Measurements from ENCODE around the gene TMEM154. TPM values are rescaled to one million over a fixed set of nuclear protein-coding genes. Genes with fewer than 3 reads are reported as not detected.

Gene TMEM154
- total and polyA plus RNA-seq, 10 of the 15 experiments (the other 5 are each of a cell fraction or from before 2014, with no cell fraction given): 5.1 to 41.4 (median 18.2) TPM

- TF ChIP-seq SPI1 (IDR thresholded peaks at IDR 0.05; ENCODE audit: borderline replicate concordance, insufficient read depth, low read depth, low read length): peak; percentile 82
- TF ChIP-seq ZNF687 (IDR thresholded peaks at IDR 0.05): no peak
- peak in 1 of 2 experiments; percentile 19; a peak in 1 of 4 replicates for TF ChIP-seq BHLHE40 (IDR thresholded peaks at IDR 0.05; ENCODE audit: borderline replicate concordance in 1 of 2, low read depth in 2 of 2, low read length in 1 of 2)
These were observed 4.2 kb upstream of the TMEM154 start (continued) for GRCh38 chr4:152684007-152684406.

DNA sequence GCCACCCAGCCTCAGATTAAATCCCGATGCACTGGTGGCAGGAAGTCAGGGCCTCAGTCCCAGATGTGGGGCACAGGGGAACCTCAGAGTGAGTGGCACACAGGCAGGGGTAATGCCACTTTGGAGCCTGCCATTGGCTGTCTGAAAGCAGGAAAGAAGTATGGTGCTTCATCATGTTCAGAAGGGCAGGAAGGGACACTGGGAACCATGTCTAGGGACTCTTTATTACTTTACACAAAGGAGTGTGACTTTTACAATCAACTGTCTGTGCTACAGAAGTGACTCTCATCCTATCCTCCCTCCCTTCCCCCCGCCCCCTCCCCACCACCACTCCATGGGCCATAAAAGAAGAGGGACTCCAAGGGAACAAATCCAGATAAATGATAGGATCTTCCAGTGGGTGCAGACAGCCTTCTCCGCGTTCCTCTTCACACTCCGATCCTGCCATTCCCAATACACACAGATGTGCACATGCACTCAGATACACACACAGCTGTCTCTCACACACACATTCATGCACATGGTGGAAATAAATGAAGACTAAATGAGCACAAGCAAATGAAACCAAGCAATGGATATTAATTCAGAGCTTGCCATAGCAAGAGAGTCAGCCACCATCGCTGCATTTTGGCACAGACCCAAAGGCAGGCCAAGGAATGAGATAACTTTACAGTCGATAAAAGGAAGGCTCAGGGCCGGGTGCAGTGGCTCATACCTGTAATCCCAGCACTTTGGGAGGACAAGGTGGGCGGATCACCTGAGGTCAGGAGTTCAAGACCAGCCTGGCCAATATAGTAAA lies 2.5 kb upstream of the TMEM154 start:
- peaks cover 25% of the 10 kb centered on the region for H3K4me1 ChIP-seq (ENCODE audit: control insufficient read depth, insufficient read depth, low read length)
- no peaks in the 10 kb centered on the region for H3K36me3 ChIP-seq (ENCODE audit: control insufficient read depth in 2 of 2, insufficient read depth in 2 of 2, low read length in 1 of 2)
- H3K27ac ChIP-seq (ENCODE audit: control insufficient read depth, insufficient read depth): no peak overlapping the region
- RAD21 ChIA-PET (ENCODE audit: unreplicated experiment): interaction anchor here (1.0 to 2.1 kb wide), 3 partner anchors 19 to 36 kb away, joined by 3 to 10 read pairs (median 4); no protein-coding TSS in a partner anchor
- no peaks in the 10 kb centered on the region for H3K79me2 ChIP-seq (ENCODE audit: control insufficient read depth, insufficient read depth, low read length)
- H3K4me2 ChIP-seq (ENCODE audit: control insufficient read depth, insufficient read depth): no peak overlapping the region
- no peak overlapping the region for H3K4me3 ChIP-seq
- no peak for DNase-seq (ENCODE audit: low read depth, low spot score)
- no peak for ATAC-seq
- SMC1A ChIA-PET (ENCODE audit: uncharacterized antibody, unreplicated experiment): interaction anchor here (1.0 to 14.9 kb wide), 8 partner anchors 12 to 182 kb away, joined by 3 to 229 read pairs (median 6); no protein-coding TSS in a partner anchor
- no peaks in the 10 kb centered on the region for H4K20me1 ChIP-seq (ENCODE audit: control insufficient read depth, insufficient read depth)
- CTCF ChIA-PET: interaction anchor here (1.0 to 1.7 kb wide), 2 partner anchors 21 to 223 kb away, joined by 4 to 7 read pairs; no protein-coding TSS in a partner anchor
- H2AFZ ChIP-seq (ENCODE audit: control insufficient read depth, low read depth, low read length): no peak overlapping the region
- no peak for FAIRE-seq
- intact Hi-C loops (cut with micrococcal nuclease; ENCODE audit: unreplicated experiment): no loop called here
- in situ Hi-C loops (cut with MboI): no loop called here
- POLR2A ChIA-PET: interaction anchor here (3.4 kb wide), 1 partner anchor 9 kb away, joined by 18 read pairs; no protein-coding TSS in a partner anchor
- 82% methylated on average over 9 of the region's 9 CpGs for WGBS (ENCODE audit: insufficient coverage, insufficient replicate concordance, low lambda C conversion rate, missing lambda C conversion rate)
- no peaks in the 10 kb centered on the region for H3K9me3 ChIP-seq (replicated peaks; ENCODE audit: control insufficient read depth, insufficient read depth, low read length)
- no peak overlapping the region for H3K9ac ChIP-seq (ENCODE audit: control insufficient read depth, insufficient read depth, low read length)
- H3K27me3 ChIP-seq (replicated peaks in 1 of 2; ENCODE audit: control insufficient read depth in 2 of 2, insufficient read depth in 2 of 2, low read length in 1 of 2): no peaks in the 10 kb centered on the region
- BruUV-seq (replicated peaks): no TSS peak
- TF ChIP-seq NFXL1 (IDR thresholded peaks at IDR 0.05; ENCODE audit: borderline replicate concordance): no peak
- TF ChIP-seq, protein P1, sequence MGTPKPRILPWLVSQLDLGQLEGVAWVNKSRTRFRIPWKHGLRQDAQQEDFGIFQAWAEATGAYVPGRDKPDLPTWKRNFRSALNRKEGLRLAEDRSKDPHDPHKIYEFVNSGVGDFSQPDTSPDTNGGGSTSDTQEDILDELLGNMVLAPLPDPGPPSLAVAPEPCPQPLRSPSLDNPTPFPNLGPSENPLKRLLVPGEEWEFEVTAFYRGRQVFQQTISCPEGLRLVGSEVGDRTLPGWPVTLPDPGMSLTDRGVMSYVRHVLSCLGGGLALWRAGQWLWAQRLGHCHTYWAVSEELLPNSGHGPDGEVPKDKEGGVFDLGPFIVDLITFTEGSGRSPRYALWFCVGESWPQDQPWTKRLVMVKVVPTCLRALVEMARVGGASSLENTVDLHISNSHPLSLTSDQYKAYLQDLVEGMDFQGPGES (IDR thresholded peaks at IDR 0.05): no peak
- TF ChIP-seq HDGF (IDR thresholded peaks at IDR 0.05): no peak
- TF ChIP-seq EZH2 (IDR thresholded peaks at IDR 0.05; ENCODE audit: borderline replicate concordance, control insufficient read depth, low read depth, low read length): no peak
- no peak for TF ChIP-seq ZNF687 (IDR thresholded peaks at IDR 0.05)
- TF ChIP-seq IRF4 (IDR thresholded peaks at IDR 0.05; ENCODE audit: low read depth, low read length): no peak
- no peak for TF ChIP-seq FOXK2 (IDR thresholded peaks at IDR 0.05)
- TF ChIP-seq BCL11A (IDR thresholded peaks at IDR 0.05; ENCODE audit: low read depth, low read length): no peak
